GM18870 (cell line): ENCODE measurements around the gene RAD9A.

Source experiments
- ATAC-seq: cut with Tn5 transposase; IDR thresholded peaks from one replicate; pipeline ENCODE4 v1.9.1; 2021; ENCODE audit warnings: moderate library complexity; ENCODE audit not compliant: unreplicated experiment

The RAD9A gene

DNA sequence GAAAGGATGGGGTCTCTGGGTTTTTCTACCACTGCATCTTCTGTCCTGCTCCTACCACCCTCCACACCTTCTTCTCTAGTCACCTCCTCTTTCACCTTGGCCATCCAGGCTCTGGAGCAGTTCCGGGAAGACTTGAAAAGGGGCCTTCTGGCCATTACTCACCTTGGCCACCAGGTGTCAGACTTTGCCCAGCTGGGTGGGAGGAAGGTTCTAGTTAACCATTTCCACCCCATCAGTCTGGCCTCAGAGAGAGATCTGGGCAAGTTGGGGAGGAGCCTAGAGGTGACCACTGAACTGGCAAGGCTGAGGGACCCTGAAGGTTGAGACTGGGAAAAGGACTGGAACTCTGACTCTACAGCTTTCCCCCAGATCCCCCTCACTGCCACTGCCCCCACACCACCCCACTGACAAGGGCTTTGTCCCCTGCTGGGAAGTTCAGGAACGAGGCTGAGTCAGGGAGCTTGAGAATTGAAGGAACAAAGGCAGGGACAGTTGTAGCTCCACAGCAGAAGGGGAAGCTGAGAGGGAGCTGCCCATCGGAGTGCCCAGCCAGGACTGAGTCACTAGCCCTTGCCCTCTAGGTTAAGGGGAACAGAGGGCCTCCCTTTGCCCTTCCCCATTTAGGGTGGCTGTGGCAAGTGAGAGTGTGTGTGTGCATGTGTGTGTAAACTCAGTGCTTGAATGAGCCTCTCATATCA is 34.8 kb upstream of the RAD9A start:
- ATAC-seq, result no peak

DNA sequence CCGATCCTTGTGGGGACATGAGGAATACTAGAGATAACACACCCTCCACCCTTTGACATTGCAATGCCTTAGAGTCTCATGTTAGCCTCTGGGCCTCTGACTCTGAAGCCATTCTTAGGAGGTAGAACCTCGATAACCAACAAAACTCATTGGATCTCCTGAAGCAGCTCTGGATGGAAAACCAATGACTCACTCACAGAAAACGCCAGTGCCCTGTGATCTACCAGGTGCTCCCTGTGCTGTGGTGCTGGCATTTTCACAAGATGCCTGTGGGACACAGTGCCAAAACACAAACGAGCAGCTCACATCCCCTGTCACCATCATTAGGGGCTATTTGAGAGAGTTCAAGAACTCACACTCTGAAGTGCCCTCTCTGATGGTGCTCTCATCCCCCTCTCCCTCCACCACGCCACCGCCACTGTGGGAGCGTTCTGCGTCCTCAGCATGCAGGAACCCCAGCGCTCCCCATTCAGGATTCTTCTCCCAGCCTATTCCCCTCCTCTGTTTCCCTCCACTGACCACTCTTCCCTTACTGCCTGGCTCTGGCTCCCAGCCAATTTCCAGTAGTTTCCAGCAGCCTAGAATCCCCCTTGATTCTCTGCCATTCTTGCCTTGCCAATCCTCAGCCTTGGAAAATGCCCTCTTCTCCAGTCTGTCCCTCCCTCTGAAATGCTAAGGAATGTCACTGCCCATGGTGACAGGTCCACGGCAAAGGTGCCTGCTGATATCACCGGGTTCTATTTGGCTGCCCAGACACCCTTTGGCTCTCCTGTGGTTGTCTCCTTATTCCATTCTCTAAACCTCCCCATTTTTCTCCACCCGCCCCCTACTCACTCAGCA is 33.7 kb upstream of the RAD9A start:
- no peak for ATAC-seq

DNA sequence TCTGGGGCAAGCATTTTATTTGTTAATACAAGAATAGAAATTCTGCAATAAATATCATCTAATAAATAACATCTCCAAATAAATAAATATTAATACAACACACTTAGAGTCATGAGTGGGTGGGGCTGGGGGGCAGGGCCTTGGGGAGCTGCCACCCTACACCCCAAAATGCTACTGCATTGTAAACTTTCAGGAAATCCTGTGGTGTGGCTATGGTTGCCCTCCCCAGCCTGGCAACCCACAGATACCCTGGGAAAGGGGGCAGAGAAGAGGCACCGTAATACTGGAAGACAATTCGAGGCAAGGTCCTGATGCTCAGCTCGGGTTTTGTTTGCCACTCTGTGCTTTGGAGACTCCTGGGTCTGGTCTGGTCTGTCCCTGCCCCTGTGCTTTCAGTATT is 27.6 kb upstream of the RAD9A start:
- no peak for ATAC-seq

- no peak for ATAC-seq
Observed at GRCh38 chr11:67364783-67365722, 26.7 kb upstream of the RAD9A start.

DNA sequence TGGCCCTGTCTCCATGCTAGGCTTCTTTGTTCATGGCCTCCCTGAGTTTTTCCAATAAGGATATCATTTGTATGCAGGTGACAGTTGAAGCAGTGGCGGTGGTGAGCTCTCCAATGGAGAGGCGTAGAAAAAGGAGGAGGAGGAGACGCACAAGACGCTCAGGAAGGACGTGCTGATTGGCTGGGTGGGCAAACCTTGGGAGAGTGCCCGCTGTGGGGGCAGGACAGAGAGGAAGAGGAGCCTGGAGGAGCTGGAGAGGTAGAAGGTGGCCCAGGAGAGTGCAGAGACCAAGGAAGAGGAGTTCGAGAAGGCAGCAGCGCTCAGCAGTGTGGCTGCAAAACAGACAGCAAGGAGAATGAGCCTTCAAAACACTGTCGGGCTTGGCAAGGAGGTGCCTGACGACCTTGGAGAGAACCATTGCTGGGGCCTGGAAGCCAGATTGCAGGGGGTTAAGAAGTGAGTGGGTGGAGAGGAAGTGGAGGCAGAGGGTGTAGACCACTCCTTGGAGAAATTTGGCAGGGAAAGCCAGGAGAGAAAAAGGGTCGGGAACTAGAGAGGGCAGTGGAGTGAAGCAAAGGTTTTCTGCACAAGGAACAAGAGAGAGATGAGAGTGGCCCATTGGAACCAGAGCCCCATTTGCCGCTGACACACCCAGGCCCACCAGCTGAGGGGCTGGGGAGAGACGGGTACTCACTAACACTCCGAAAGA is 25.9 kb upstream of the RAD9A start:
- no peak for ATAC-seq

DNA sequence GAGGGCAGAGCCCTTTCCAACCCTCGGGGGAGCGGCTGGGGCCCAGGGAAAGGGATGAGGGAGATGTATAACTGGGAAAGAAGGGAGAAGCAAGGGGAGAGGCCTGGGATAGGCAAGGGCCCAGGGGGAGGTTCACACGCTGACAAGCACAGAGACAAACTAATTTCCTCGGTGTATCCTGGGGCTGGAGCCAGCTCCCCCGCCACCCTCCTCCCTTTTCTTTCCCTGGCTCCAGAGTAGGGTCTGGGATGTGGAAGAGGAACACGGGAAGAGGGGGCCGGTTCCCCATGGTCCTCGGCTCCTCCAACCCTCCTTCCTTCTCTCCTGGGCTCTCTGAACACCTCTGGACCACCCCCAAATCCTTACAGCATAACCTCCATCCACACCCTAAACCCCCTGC is 25.2 kb upstream of the RAD9A start:
- no peak for ATAC-seq

- no peak for ATAC-seq
Observed at GRCh38 chr11:67366961-67367760, 24.6 kb upstream of the RAD9A start.

DNA sequence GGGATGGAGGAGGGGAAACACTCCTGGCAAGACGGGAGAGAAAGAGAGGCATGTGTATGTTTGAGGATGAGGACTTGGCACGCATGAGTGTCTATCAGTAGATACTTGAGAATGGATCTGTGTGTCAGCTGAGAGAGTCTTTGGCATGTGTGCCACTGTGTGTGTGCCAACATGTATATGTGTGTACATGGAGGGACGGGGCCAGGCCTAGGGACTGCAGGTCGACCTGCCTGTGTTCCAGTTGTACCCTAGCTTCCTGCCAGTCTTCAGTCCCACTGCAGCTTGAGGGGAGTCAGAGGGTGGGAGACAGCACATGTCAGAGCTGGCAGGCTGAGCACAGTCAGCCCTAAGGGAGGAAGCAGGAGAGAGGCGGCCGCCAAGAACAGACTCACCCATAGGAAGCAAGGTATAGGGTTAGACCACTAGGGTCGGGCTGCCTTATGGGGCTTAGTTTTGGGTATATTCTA is 24.0 kb upstream of the RAD9A start:
- no peak for ATAC-seq

- no peak for ATAC-seq
Observed at GRCh38 chr11:67368621-67369020, 23.2 kb upstream of the RAD9A start.

GRCh38 chr11:67369275-67369674 is 22.5 kb upstream of the RAD9A start:
- no peak for ATAC-seq

GRCh38 chr11:67369801-67370284 is 21.9 kb upstream of the RAD9A start:
- no peak for ATAC-seq

DNA sequence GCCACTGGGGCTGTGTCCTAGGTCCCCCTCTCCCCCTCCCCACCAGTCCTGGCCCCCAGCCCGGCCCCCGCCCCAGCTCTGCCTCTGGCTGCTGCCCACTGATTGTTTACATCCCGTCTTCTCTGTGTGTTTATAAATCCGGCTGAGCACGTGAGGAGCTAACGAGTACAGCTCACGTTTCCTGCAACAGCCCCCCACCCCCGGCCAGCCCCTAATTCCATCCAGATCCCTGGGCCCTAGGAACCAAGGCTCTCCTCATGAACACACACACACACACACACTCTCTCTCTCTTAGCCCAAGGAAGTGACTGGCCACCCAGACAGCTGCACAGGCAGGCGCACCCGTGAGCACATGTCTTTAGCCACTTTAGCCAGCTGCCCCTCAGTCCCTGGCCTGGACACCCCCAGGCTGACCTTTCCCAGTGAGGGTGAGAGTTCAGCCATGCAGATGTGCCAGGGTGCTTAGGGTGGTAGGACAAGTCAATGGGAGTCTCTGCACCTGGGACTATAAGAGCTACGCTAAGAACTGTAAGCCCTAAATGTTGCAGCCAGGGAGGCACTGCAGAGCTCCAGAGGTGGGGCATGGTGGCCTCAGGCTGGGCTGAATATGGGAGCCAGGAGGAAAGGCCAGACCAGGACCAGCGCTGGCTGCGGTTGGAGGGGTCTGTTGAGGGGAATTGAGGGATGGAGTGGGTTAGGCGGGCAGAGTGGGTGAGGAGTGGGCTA is 21.3 kb upstream of the RAD9A start:
- ATAC-seq, result no peak

- no peak for ATAC-seq
Observed at GRCh38 chr11:67371189-67371910, 20.4 kb upstream of the RAD9A start.

DNA sequence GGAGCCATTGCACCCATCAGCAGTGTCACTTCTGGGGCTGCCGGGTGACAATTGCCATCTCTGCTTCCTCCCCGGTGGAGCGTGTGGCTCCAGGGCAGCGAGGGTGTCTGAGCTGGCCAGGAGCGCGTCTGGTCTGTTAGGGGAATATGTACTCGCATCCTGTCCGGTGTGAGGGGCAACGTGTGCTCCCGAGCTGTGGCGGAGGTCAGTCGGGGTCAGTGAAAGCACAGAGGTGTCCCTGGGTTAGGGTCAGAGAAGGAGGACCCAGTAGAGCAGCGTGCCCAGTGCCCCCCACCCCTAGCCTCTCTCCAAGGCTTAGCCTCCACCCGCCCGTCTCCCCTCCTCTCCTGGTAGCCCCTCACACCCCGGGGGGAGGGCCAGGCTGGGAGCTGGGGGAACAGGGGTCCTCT is 19.9 kb upstream of the RAD9A start:
- no peak for ATAC-seq

DNA sequence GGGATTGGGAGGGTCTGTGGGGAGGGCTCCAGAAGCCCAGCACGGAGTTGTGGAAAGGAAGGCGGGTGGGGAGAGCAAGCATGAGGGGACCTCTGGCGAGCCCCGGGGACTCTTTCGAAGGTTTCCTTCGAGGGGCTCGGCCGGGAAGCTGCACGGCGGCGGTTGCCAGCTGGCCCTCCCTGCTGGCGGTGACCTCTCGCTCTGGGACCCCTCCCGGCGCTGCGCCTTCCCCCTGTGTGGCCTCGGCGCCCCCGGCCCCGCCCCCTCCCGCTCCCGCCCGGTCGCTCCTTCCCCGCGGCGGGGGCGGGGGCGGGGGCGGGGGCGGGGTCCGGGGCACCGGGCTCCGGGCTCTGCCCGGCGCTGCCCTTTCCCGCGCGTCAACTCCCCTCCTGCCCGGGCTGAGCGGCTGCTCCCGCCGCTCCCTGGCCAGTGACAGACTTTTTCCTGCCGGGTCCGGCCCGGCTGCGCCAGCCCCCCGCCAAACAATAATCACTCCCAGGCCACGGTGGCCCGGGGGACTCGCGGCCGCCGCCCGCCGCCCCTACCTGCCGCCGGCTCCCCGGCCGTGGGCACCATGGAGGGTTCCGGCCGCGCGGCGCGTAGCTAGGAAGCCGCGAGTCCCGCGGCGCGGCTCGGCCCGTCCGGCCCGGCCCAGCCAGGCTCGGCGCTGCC is 19.3 kb upstream of the RAD9A start:
- no peak for ATAC-seq

- no peak for ATAC-seq
Observed at GRCh38 chr11:67372993-67373647, 18.7 kb upstream of the RAD9A start, which contains the start of gene CLCF1. CLCF1 (minus strand) TSS chr11:67373598; CDS start chr11:67373539, 59 bp downstream.
